Measurements from ENCODE around the gene CLIC1. TPM values are rescaled to one million over a fixed set of nuclear protein-coding genes. Genes with fewer than 3 reads are reported as not detected.

Gene CLIC1
- total RNA-seq, 1 donor = 576 TPM

DNA sequence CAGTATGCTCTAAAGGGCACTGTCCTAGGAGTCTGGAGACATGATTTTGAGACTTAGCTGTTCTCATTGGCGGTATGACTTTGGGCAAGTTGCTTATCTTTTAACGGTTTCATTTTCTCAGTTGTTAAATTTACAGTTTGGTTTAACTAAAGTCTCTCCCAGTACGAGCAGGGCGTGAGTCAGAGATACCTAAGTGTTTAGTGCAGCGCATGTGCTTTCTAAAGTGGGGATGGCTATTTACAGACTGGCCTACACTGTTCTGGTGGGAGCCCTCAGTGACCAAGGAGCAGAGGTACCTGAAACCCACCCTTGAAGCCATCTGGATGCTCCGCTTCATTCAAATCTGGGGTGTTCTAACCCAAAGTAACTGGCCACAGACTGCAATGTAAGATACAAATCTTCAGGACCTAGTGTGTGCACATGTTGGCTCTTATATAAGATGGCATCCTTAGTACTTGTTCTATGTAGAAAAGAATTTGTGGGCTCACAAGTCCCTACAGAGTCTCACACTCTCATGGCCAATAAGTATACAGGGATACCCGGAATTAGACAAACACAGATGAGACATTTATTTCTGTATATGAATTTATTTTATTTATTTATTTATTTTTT lies 14.2 kb upstream of the CLIC1 start:
- H3K4me3 ChIP-seq (ENCODE audit: low read depth, low read length) = no peak overlapping the region
- TF ChIP-seq CTCF (IDR thresholded peaks at IDR 0.05; ENCODE audit: insufficient read depth, low read length) = no peak
- no peak for DNase-seq (ENCODE audit: low read depth)

DNA sequence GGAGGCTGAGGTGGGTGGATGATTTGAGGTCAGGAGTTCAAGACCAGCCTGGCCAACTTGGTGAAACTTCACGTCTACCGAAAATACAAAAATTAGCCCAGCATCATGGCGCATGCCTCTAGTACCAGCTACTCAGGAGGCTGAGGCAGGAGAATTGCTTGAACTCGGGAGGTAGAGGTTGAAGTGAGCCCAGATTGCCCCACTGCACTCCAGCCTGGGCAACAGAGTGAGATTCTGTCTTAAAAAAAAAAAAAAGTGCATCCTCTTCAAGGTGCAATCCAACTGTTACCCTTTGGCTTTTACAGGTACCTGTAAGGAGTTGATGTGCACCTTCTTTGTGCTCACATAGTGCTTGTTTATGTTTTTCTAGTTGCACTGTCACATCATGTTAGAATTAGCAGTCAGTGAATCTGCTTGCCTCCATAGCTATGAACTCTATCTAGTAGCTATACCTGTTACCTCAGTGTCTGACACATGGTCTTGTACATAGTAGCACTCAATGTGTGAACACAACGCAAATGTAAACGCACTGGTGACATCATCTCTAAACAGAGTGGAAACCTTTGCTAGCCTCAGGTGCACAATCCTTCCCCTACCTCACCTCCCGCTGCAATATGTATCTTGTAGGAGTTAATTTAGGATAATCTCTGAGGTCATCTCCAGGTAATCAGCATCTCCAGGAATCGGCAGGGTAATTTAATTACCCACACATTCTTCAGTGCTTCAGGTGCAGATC lies 13.1 kb upstream of the CLIC1 start:
- no peak for TF ChIP-seq CTCF (IDR thresholded peaks at IDR 0.05; ENCODE audit: insufficient read depth, low read length)
- no peak for DNase-seq (ENCODE audit: low read depth)
- H3K4me3 ChIP-seq (ENCODE audit: low read depth, low read length) = no peak overlapping the region

DNA sequence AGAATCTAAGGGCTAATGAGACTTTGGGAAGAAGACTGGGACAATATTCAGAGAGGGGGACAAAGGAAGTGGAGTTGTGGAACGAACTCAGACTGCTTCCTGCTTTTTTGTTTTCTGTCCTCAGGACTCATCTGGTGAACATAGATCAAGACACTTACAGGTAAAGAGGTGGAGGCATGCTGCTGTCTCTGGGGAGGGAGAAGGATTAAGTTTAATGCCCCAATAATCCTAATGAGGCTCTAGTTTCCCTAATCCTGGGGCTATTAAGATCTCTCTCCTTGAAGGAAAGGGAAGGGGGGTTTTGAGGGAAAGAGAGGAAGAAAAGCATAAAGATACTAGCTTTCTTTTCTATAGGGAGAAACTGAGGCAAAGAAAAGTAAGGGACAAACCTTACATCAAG lies 8.1 kb upstream of the CLIC1 start:
- no peak for TF ChIP-seq CTCF (IDR thresholded peaks at IDR 0.05; ENCODE audit: insufficient read depth, low read length)
- H3K4me3 ChIP-seq (ENCODE audit: low read depth, low read length) = no peak overlapping the region
- DNase-seq (ENCODE audit: low read depth) = no peak

DNA sequence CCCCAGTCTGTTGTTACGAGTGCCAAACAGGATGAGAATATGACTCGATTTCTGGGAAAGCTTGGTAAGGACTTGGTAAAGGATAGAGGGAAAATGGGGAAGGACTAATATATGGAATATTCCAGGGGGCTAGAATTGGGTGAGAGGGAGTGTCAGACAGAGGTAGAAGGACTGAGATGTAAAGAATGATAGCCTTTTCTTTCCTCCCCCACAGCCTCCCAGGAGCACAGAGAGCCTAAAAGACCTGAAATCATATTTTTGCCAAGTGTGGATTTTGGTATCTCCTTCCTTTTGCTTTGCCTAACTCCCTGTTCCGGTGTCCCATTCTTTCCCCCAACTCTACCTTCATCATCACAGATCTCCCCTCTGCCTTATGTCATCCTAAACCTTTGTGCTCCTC lies 6.6 kb upstream of the CLIC1 start:
- no peak for TF ChIP-seq CTCF (IDR thresholded peaks at IDR 0.05; ENCODE audit: insufficient read depth, low read length)
- H3K4me3 ChIP-seq (ENCODE audit: low read depth, low read length) = no peak overlapping the region
- peak; percentile 22 for DNase-seq (ENCODE audit: low read depth)

- no peak for TF ChIP-seq CTCF (IDR thresholded peaks at IDR 0.05; ENCODE audit: insufficient read depth, low read length)
- H3K4me3 ChIP-seq (ENCODE audit: low read depth, low read length) = no peak overlapping the region
- DNase-seq (ENCODE audit: low read depth) = no peak
These were observed 5.5 kb upstream of the CLIC1 start for GRCh38 chr6:31741815-31742214.

GRCh38 chr6:31740397-31741223 lies 4.3 kb upstream of the CLIC1 start:
- peak overlapping the region; percentile 90 for H3K4me3 ChIP-seq (ENCODE audit: low read depth, low read length)
- TF ChIP-seq CTCF (IDR thresholded peaks at IDR 0.05; ENCODE audit: insufficient read depth, low read length) = no peak
- DNase-seq (ENCODE audit: low read depth) = no peak
